ENCODE data around the gene DNHD1. TPM values are rescaled to one million over a fixed set of nuclear protein-coding genes. Genes with fewer than 3 reads are reported as not detected.

DNHD1 gene
- total RNA-seq, 1 donor from 2014 or later = 4.4 TPM

DNA sequence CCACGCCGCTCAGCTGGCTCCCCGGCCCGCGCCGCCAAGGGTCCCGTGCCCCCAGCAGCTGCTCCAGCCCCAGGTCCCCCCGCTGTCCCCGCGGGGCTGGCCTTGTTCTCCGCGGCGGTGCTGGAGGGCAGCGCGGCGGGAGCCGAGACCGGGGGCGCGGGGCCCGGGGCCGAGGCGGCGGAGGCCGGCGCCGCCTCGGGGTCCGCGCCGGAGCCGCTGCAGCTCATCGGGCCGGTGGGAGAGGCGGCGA, 114.8 kb downstream of the DNHD1 start:
- Histone ChIP-seq H3K36me3 (peaks cover 60% of the 10 kb centered on the region), H3K27ac (replicated peaks) (peak overlapping the region; percentile 99), H3K27me3 (ENCODE audit: low read depth) (no peaks in the 10 kb centered on the region), H3K9me3 (replicated peaks) (no peaks in the 10 kb centered on the region), H3K4me1 (peaks cover 62% of the 10 kb centered on the region), H3K4me3 (peak overlapping the region; percentile 83)
- intact Hi-C loops (cut with micrococcal nuclease) = no loop called here
- DNase-seq = no peak
- TF ChIP-seq CTCF (IDR thresholded peaks at IDR 0.05; ENCODE audit: borderline replicate concordance) = no peak

GRCh38 chr11:6612213-6613041, 115.3 kb downstream of the DNHD1 start, which contains the start of gene TAF10:
Gene TAF10, minus strand, starts transcription at chr11:6612216. Its CDS starts 27 bp downstream, at chr11:6612189.
- TF ChIP-seq CTCF (IDR thresholded peaks at IDR 0.05; ENCODE audit: borderline replicate concordance) = peak; percentile 52
- H3K9me3 ChIP-seq (replicated peaks) = no peaks in the 10 kb centered on the region
- peaks cover 60% of the 10 kb centered on the region for H3K4me1 ChIP-seq
- H3K27ac ChIP-seq (replicated peaks) = peak within 1 kb of the TSS; percentile 99
- H3K27me3 ChIP-seq (ENCODE audit: low read depth) = no peaks in the 10 kb centered on the region
- peaks cover 60% of the 10 kb centered on the region for H3K36me3 ChIP-seq
- H3K4me3 ChIP-seq = peak within 1 kb of the TSS; percentile 83
- intact Hi-C loops (cut with micrococcal nuclease) = no loop called here
- peak; percentile 99 for DNase-seq

DNA sequence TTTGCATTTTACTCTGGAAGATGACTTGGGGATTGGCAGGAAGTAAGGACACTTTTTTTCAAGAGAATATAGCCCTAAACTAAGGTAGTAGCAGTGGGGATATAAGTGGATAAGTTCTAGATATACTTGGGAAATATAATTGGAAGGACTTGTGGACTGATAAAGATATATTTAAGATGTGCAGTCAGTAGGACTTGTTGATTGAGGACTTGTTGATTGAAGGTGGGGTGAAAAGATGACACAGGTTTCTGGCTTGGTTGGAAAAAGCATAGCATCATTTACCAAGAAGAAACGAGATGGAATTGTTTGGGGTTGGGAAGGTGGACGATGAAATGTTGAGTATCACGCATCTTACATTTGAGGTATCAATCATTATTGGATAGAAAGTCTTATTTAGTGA, 116.4 kb downstream of the DNHD1 start:
- Histone ChIP-seq H3K36me3 (peaks cover 50% of the 10 kb centered on the region), H3K27ac (replicated peaks) (peak overlapping the region; percentile 99), H3K4me3 (no peak overlapping the region), H3K9me3 (replicated peaks) (no peaks in the 10 kb centered on the region), H3K4me1 (peaks cover 60% of the 10 kb centered on the region), H3K27me3 (ENCODE audit: low read depth) (no peaks in the 10 kb centered on the region)
- TF ChIP-seq CTCF (IDR thresholded peaks at IDR 0.05; ENCODE audit: borderline replicate concordance) = no peak
- intact Hi-C loops (cut with micrococcal nuclease) = no loop called here
- DNase-seq = no peak

GRCh38 chr11:6614446-6614845, 117.4 kb downstream of the DNHD1 start:
- Histone ChIP-seq H3K4me1 (peaks cover 58% of the 10 kb centered on the region), H3K4me3 (no peak overlapping the region), H3K9me3 (replicated peaks) (no peaks in the 10 kb centered on the region), H3K27ac (replicated peaks) (no peak overlapping the region), H3K27me3 (ENCODE audit: low read depth) (no peaks in the 10 kb centered on the region), H3K36me3 (peaks cover 41% of the 10 kb centered on the region)
- intact Hi-C loops (cut with micrococcal nuclease) = no loop called here
- TF ChIP-seq CTCF (IDR thresholded peaks at IDR 0.05; ENCODE audit: borderline replicate concordance) = no peak
- DNase-seq = no peak

- Histone ChIP-seq H3K36me3 (peaks cover 35% of the 10 kb centered on the region), H3K4me1 (peaks cover 58% of the 10 kb centered on the region), H3K4me3 (no peak overlapping the region), H3K9me3 (replicated peaks) (no peaks in the 10 kb centered on the region), H3K27me3 (ENCODE audit: low read depth) (no peaks in the 10 kb centered on the region), H3K27ac (replicated peaks) (no peak overlapping the region)
- no peak for DNase-seq
- TF ChIP-seq CTCF (IDR thresholded peaks at IDR 0.05; ENCODE audit: borderline replicate concordance) = no peak
- intact Hi-C loops (cut with micrococcal nuclease) = no loop called here
Observed at GRCh38 chr11:6615046-6615445, 118.0 kb downstream of the DNHD1 start.
